Measurements from ENCODE around the gene TLE4. TPM values are rescaled to one million over a fixed set of nuclear protein-coding genes. Genes with fewer than 3 reads are reported as not detected.
A peak's percentile ranks its signal among the peaks of the same experiment; 100 is the strongest.
"Not testable (repeated sequence)": the region's sequence is repeated elsewhere in the genome, so short reads cannot be mapped to it uniquely, and the experiment has no call there.

Gene TLE4
- total and polyA plus RNA-seq, 4 experiments from 2014 or later: 27.9 to 101 (median 72.2) TPM

- POLR2A ChIA-PET (ENCODE audit: partially characterized antibody): no interaction called here
Observed at GRCh38 chr9:79741381-79741780, 169.6 kb downstream of the TLE4 start.

GRCh38 chr9:79742110-79742721, 170.5 kb downstream of the TLE4 start:
- no peaks in the 10 kb centered on the region for H3K27me3 Mint-ChIP-seq
- no peaks in the 10 kb centered on the region for H3K4me1 Mint-ChIP-seq
- no peaks in the 10 kb centered on the region for H3K9me3 ChIP-seq (ENCODE audit: control insufficient read depth in 1 of 2, low read length in 2 of 2)
- H3K27ac ChIP-seq (ENCODE audit: low read depth, low read length): no peak overlapping the region
- H3K4me1 ChIP-seq (ENCODE audit: insufficient read depth, low read length): no peaks in the 10 kb centered on the region
- H3K36me3 ChIP-seq (ENCODE audit: insufficient read depth, low read length): no peaks in the 10 kb centered on the region
- peaks cover 0 to 3% (median 0%) of the 10 kb centered on the region in 8 donors for H3K9me3 Mint-ChIP-seq
- ChIA-PET CTCF (ENCODE audit: partially characterized antibody) (no interaction called here), POLR2A (ENCODE audit: partially characterized antibody) (no interaction called here)
- H3K4me3 Mint-ChIP-seq: no peak overlapping the region
- no peaks in the 10 kb centered on the region for H3K36me3 Mint-ChIP-seq
- H3K4me3 ChIP-seq (ENCODE audit: low read length in 2 of 2): no peak overlapping the region
- H3K27me3 ChIP-seq (ENCODE audit: insufficient read depth, low read length): no peaks in the 10 kb centered on the region
- H3K27ac Mint-ChIP-seq: peak overlapping the region in 1 of 7 donors; percentile 39
- intact Hi-C loops (cut with micrococcal nuclease): no loop called here
- DNase-seq: no peak

More at GRCh38 chr9:79741381-79741780, 169.6 kb downstream of the TLE4 start:
- no peaks in the 10 kb centered on the region for H3K36me3 Mint-ChIP-seq
- no peaks in the 10 kb centered on the region for H3K4me1 Mint-ChIP-seq
- H3K4me3 Mint-ChIP-seq: no peak overlapping the region
- CTCF ChIA-PET (ENCODE audit: partially characterized antibody): no interaction called here
- Histone ChIP-seq H3K36me3 (ENCODE audit: insufficient read depth, low read length) (no peaks in the 10 kb centered on the region), H3K9me3 (ENCODE audit: control insufficient read depth in 1 of 2, low read length in 2 of 2) (no peaks in the 10 kb centered on the region), H3K4me1 (ENCODE audit: insufficient read depth, low read length) (no peaks in the 10 kb centered on the region), H3K27me3 (ENCODE audit: insufficient read depth, low read length) (no peaks in the 10 kb centered on the region), H3K4me3 (ENCODE audit: low read length in 2 of 2) (no peak overlapping the region), H3K27ac (ENCODE audit: low read depth, low read length) (no peak overlapping the region)
- H3K27me3 Mint-ChIP-seq: no peaks in the 10 kb centered on the region
- H3K27ac Mint-ChIP-seq: no peak overlapping the region
- DNase-seq: no peak
- peaks cover 0 to 3% (median 0%) of the 10 kb centered on the region in 8 donors for H3K9me3 Mint-ChIP-seq
- intact Hi-C loops (cut with micrococcal nuclease): no loop called here

GRCh38 chr9:79744521-79744920, 172.8 kb downstream of the TLE4 start:
- intact Hi-C loops (cut with micrococcal nuclease): no loop called here
- DNase-seq: no peak
- no peaks in the 10 kb centered on the region for H3K4me1 ChIP-seq (ENCODE audit: insufficient read depth, low read length)
- no peaks in the 10 kb centered on the region for H3K36me3 Mint-ChIP-seq
- H3K4me1 Mint-ChIP-seq: no peaks in the 10 kb centered on the region
- H3K27ac ChIP-seq (ENCODE audit: low read depth, low read length): no peak overlapping the region
- no peaks in the 10 kb centered on the region for H3K27me3 ChIP-seq (ENCODE audit: insufficient read depth, low read length)
- ChIA-PET CTCF (ENCODE audit: partially characterized antibody) (no interaction called here), POLR2A (ENCODE audit: partially characterized antibody) (no interaction called here)
- H3K4me3 Mint-ChIP-seq: no peak overlapping the region
- peaks cover 1 to 2% of the 10 kb centered on the region in 2 donors for H3K27me3 Mint-ChIP-seq
- H3K9me3 Mint-ChIP-seq: peaks cover 0 to 6% (median 0%) of the 10 kb centered on the region in 8 donors
- H3K27ac Mint-ChIP-seq: no peak overlapping the region
- no peak overlapping the region for H3K4me3 ChIP-seq (ENCODE audit: low read length in 2 of 2)
- no peaks in the 10 kb centered on the region for H3K9me3 ChIP-seq (ENCODE audit: control insufficient read depth in 1 of 2, low read length in 2 of 2)
- H3K36me3 ChIP-seq (ENCODE audit: insufficient read depth, low read length): no peaks in the 10 kb centered on the region

- Mint-ChIP-seq H3K27ac (no peak overlapping the region), H3K9me3 (peaks cover 0 to 6% (median 0%) of the 10 kb centered on the region in 8 donors), H3K27me3 (peaks cover 1 to 2% of the 10 kb centered on the region in 2 donors), H3K36me3 (no peaks in the 10 kb centered on the region), H3K4me1 (no peaks in the 10 kb centered on the region), H3K4me3 (no peak overlapping the region)
- intact Hi-C loops (cut with micrococcal nuclease): no loop called here
- DNase-seq: no peak
- no peaks in the 10 kb centered on the region for H3K9me3 ChIP-seq (ENCODE audit: control insufficient read depth in 1 of 2, low read length in 2 of 2)
- no peaks in the 10 kb centered on the region for H3K4me1 ChIP-seq (ENCODE audit: insufficient read depth, low read length)
- H3K36me3 ChIP-seq (ENCODE audit: insufficient read depth, low read length): no peaks in the 10 kb centered on the region
- POLR2A ChIA-PET (ENCODE audit: partially characterized antibody): no interaction called here
- H3K27ac ChIP-seq (ENCODE audit: low read depth, low read length): no peak overlapping the region
- no peaks in the 10 kb centered on the region for H3K27me3 ChIP-seq (ENCODE audit: insufficient read depth, low read length)
- CTCF ChIA-PET (ENCODE audit: partially characterized antibody): no interaction called here
- no peak overlapping the region for H3K4me3 ChIP-seq (ENCODE audit: low read length in 2 of 2)
Observed at GRCh38 chr9:79745752-79746336, 174.1 kb downstream of the TLE4 start.

- H3K36me3 ChIP-seq (ENCODE audit: insufficient read depth, low read length); H3K4me3 ChIP-seq (ENCODE audit: low read length in 2 of 2); H3K4me3 Mint-ChIP-seq; H3K9me3 ChIP-seq (ENCODE audit: control insufficient read depth in 1 of 2, low read length in 2 of 2); intact Hi-C loops (cut with micrococcal nuclease); H3K4me1 ChIP-seq (ENCODE audit: insufficient read depth, low read length); H3K27ac ChIP-seq (ENCODE audit: low read depth, low read length); H3K27ac Mint-ChIP-seq; CTCF ChIA-PET (ENCODE audit: partially characterized antibody); POLR2A ChIA-PET (ENCODE audit: partially characterized antibody); DNase-seq; H3K4me1 Mint-ChIP-seq; H3K27me3 ChIP-seq (ENCODE audit: insufficient read depth, low read length); H3K36me3 Mint-ChIP-seq; H3K27me3 Mint-ChIP-seq: not testable (repeated sequence)
- H3K9me3 Mint-ChIP-seq: peaks cover 3 to 22% (median 8%) of the 10 kb centered on the region in 8 donors
Observed at GRCh38 chr9:79751895-79752466, 180.2 kb downstream of the TLE4 start.

GRCh38 chr9:79756414-79756813, 184.6 kb downstream of the TLE4 start:
- Histone ChIP-seq H3K4me3 (ENCODE audit: low read length in 2 of 2) (no peak overlapping the region), H3K27ac (ENCODE audit: low read depth, low read length) (no peak overlapping the region), H3K27me3 (ENCODE audit: insufficient read depth, low read length) (no peaks in the 10 kb centered on the region), H3K4me1 (ENCODE audit: insufficient read depth, low read length) (no peaks in the 10 kb centered on the region), H3K36me3 (ENCODE audit: insufficient read depth, low read length) (no peaks in the 10 kb centered on the region), H3K9me3 (ENCODE audit: control insufficient read depth in 1 of 2, low read length in 2 of 2) (no peaks in the 10 kb centered on the region)
- Mint-ChIP-seq H3K27ac (no peak overlapping the region), H3K4me3 (no peak overlapping the region), H3K9me3 (peaks cover 3 to 16% (median 5%) of the 10 kb centered on the region in 8 donors), H3K4me1 (no peaks in the 10 kb centered on the region), H3K27me3 (peaks cover 0 to 1% of the 10 kb centered on the region in 2 donors), H3K36me3 (peaks cover 0 to 2% of the 10 kb centered on the region in 2 donors)
- POLR2A ChIA-PET (ENCODE audit: partially characterized antibody): no interaction called here
- CTCF ChIA-PET (ENCODE audit: partially characterized antibody): interaction anchor here (1.5 kb wide), 1 partner anchor 9 kb away, joined by 5 read pairs; no protein-coding TSS in a partner anchor
- no peak for DNase-seq
- intact Hi-C loops (cut with micrococcal nuclease): no loop called here

- Histone ChIP-seq H3K9me3 (ENCODE audit: control insufficient read depth in 1 of 2, low read length in 2 of 2) (no peaks in the 10 kb centered on the region), H3K27me3 (ENCODE audit: insufficient read depth, low read length) (no peaks in the 10 kb centered on the region), H3K4me3 (ENCODE audit: low read length in 2 of 2) (no peak overlapping the region), H3K4me1 (ENCODE audit: insufficient read depth, low read length) (no peaks in the 10 kb centered on the region), H3K36me3 (ENCODE audit: insufficient read depth, low read length) (no peaks in the 10 kb centered on the region), H3K27ac (ENCODE audit: low read depth, low read length) (no peak overlapping the region)
- Mint-ChIP-seq H3K36me3 (peaks cover 0 to 2% of the 10 kb centered on the region in 2 donors), H3K27ac (no peak overlapping the region), H3K9me3 (peaks cover 0 to 9% (median 3%) of the 10 kb centered on the region in 8 donors), H3K4me1 (no peaks in the 10 kb centered on the region), H3K4me3 (no peak overlapping the region), H3K27me3 (peaks cover 0 to 1% of the 10 kb centered on the region in 2 donors)
- ChIA-PET CTCF (ENCODE audit: partially characterized antibody) (interaction anchor here (1.5 kb wide), 2 partner anchors 10 to 17 kb away, joined by 4 to 5 read pairs; no protein-coding TSS in a partner anchor), POLR2A (ENCODE audit: partially characterized antibody) (no interaction called here)
- DNase-seq: no peak
- intact Hi-C loops (cut with micrococcal nuclease): no loop called here
Observed at GRCh38 chr9:79757074-79757473, 185.3 kb downstream of the TLE4 start.
